ENCODE measurements around the gene NUP43. TPM values are rescaled to one million over a fixed set of nuclear protein-coding genes. Genes with fewer than 3 reads are reported as not detected.
"Not testable (repeated sequence)": the region's sequence is repeated elsewhere in the genome, so short reads cannot be mapped to it uniquely, and the experiment has no call there.

Gene NUP43
- total RNA-seq, 3 donors from 2014 or later (not counting 1 experiment from before 2014, with no cell fraction given): 20.8 to 33.4 (median 23.5) TPM

GRCh38 chr6:149754548-149754947, 8.2 kb upstream of the NUP43 start:
- no peak overlapping the region for H3K4me3 ChIP-seq (ENCODE audit: low read length)
- no peaks in the 10 kb centered on the region for H3K36me3 ChIP-seq (ENCODE audit: control insufficient read depth, insufficient read depth, low read length)
- DNase-seq: no peak
- WGBS (ENCODE audit: insufficient coverage): 92% methylated on average over 4 of the region's 4 CpGs
- TF ChIP-seq CTCF (IDR thresholded peaks at IDR 0.05): no peak
- no peaks in the 10 kb centered on the region for H3K27me3 Mint-ChIP-seq (ENCODE audit: low read depth in 2 of 2)
- no peak overlapping the region for H3K27ac ChIP-seq (ENCODE audit: low read length)
- no peaks in the 10 kb centered on the region for H3K27me3 ChIP-seq (ENCODE audit: control insufficient read depth, insufficient read depth, low read length)
- ATAC-seq: no peak
- no peak overlapping the region for H3K27ac Mint-ChIP-seq
- peaks cover 14% of the 10 kb centered on the region for H3K4me1 ChIP-seq (ENCODE audit: control insufficient read depth, insufficient read depth, low read length)
- intact Hi-C loops (cut with micrococcal nuclease): no loop called here
- H3K4me1 Mint-ChIP-seq: peaks cover 13 to 18% of the 10 kb centered on the region in 2 donors
- no peak overlapping the region for H3K4me3 Mint-ChIP-seq
- H3K36me3 Mint-ChIP-seq: no peaks in the 10 kb centered on the region
- no peaks in the 10 kb centered on the region for H3K9me3 Mint-ChIP-seq
- no peaks in the 10 kb centered on the region for H3K9me3 ChIP-seq (ENCODE audit: control insufficient read depth, insufficient read depth, low read length)

DNA sequence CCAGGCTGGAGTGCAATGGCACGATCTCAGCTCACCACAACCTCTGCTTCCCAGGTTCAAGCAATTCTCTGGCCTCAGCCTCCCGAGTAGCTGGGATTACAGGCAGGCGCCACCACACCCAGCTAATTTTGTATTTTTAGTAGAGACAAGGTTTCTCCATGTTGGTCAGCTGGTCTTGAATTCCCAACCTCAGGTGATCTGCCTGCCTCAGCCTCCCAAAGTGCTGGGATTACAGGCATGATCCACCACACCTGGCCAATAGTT, 7.0 kb upstream of the NUP43 start:
- H3K4me1 Mint-ChIP-seq: peaks cover 13 to 18% of the 10 kb centered on the region in 2 donors
- ATAC-seq; H3K9me3 Mint-ChIP-seq; H3K27ac Mint-ChIP-seq; H3K4me3 Mint-ChIP-seq; H3K27ac ChIP-seq (ENCODE audit: low read length); H3K27me3 ChIP-seq (ENCODE audit: control insufficient read depth, insufficient read depth, low read length); DNase-seq; H3K36me3 Mint-ChIP-seq; H3K36me3 ChIP-seq (ENCODE audit: control insufficient read depth, insufficient read depth, low read length); intact Hi-C loops (cut with micrococcal nuclease); H3K4me3 ChIP-seq (ENCODE audit: low read length); H3K9me3 ChIP-seq (ENCODE audit: control insufficient read depth, insufficient read depth, low read length); H3K27me3 Mint-ChIP-seq (ENCODE audit: low read depth in 2 of 2): not testable (repeated sequence)
- WGBS (ENCODE audit: insufficient coverage): 89% methylated on average over 3 of the region's 3 CpGs
- H3K4me1 ChIP-seq (ENCODE audit: control insufficient read depth, insufficient read depth, low read length): peaks cover 18% of the 10 kb centered on the region

DNA sequence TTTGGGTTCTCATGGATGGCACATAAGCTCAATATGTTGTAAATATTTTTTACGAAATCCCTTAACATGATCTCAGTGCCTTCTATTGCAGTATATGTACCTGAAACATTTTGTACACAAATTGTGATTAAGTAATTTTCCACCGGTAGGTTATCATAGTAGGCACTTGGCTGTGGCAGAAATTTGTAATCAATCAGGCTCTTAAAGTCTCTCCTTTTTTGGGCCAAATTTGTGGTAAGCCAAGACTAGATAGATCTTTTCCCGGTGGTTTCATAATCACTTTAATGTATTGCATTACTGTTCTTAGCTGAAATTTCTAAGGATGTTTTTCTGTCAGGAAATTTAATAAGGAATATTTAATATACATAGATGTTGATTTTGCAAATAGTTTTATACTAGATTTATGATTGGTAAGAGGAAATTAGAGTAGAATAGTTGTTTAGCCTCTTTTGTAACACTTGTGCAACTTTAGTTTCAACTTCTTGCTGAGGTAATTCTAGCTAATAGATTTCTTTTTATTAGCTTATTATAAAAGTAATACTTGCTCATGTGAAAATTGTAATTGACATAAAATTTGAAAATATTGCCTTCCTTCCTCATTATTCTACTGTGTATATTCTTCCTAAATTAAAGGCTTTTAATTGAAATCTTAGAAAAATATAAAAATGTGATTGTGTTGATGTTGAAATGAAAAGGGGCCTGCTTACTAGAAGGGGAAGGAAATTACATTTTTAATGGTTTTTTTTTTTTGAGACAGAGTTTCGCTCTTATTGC, 6.5 kb upstream of the NUP43 start:
- H3K4me1 Mint-ChIP-seq: peaks cover 13 to 18% of the 10 kb centered on the region in 2 donors
- no peak for TF ChIP-seq CTCF (IDR thresholded peaks at IDR 0.05)
- 94% methylated on average over 4 of the region's 4 CpGs for WGBS (ENCODE audit: insufficient coverage)
- ATAC-seq (no peak), DNase-seq (no peak)
- Histone ChIP-seq H3K4me1 (ENCODE audit: control insufficient read depth, insufficient read depth, low read length) (peaks cover 18% of the 10 kb centered on the region), H3K27ac (ENCODE audit: low read length) (no peak overlapping the region), H3K9me3 (ENCODE audit: control insufficient read depth, insufficient read depth, low read length) (no peaks in the 10 kb centered on the region), H3K36me3 (ENCODE audit: control insufficient read depth, insufficient read depth, low read length) (no peaks in the 10 kb centered on the region), H3K27me3 (ENCODE audit: control insufficient read depth, insufficient read depth, low read length) (no peaks in the 10 kb centered on the region), H3K4me3 (ENCODE audit: low read length) (no peak overlapping the region)
- H3K36me3 Mint-ChIP-seq: no peaks in the 10 kb centered on the region
- intact Hi-C loops (cut with micrococcal nuclease): no loop called here
- H3K27ac Mint-ChIP-seq: no peak overlapping the region
- H3K4me3 Mint-ChIP-seq: no peak overlapping the region
- no peaks in the 10 kb centered on the region for H3K27me3 Mint-ChIP-seq (ENCODE audit: low read depth in 2 of 2)
- H3K9me3 Mint-ChIP-seq: no peaks in the 10 kb centered on the region

GRCh38 chr6:149751920-149752319, 5.6 kb upstream of the NUP43 start:
- H3K9me3 Mint-ChIP-seq; H3K27me3 ChIP-seq (ENCODE audit: control insufficient read depth, insufficient read depth, low read length); H3K36me3 ChIP-seq (ENCODE audit: control insufficient read depth, insufficient read depth, low read length); H3K27me3 Mint-ChIP-seq (ENCODE audit: low read depth in 2 of 2); H3K27ac ChIP-seq (ENCODE audit: low read length); H3K27ac Mint-ChIP-seq; H3K4me3 Mint-ChIP-seq; H3K36me3 Mint-ChIP-seq; intact Hi-C loops (cut with micrococcal nuclease); H3K4me3 ChIP-seq (ENCODE audit: low read length); DNase-seq; H3K9me3 ChIP-seq (ENCODE audit: control insufficient read depth, insufficient read depth, low read length); ATAC-seq: not testable (repeated sequence)
- H3K4me1 ChIP-seq (ENCODE audit: control insufficient read depth, insufficient read depth, low read length): peaks cover 18% of the 10 kb centered on the region
- 97% methylated on average over 4 of the region's 5 CpGs for WGBS (ENCODE audit: insufficient coverage)
- peaks cover 15 to 21% of the 10 kb centered on the region in 2 donors for H3K4me1 Mint-ChIP-seq
